Neural progenitor cell (in vitro differentiated cells): ENCODE measurements around the gene GFPT2. TPM values are rescaled to one million over a fixed set of nuclear protein-coding genes. Genes with fewer than 3 reads are reported as not detected.

Experiments
- DNase-seq: peaks from one replicate; pipeline ENCODE4 v3.0.0-alpha.2; 2016; ENCODE audit warnings: low spot score
- H2AFZ ChIP-seq: fragments of 200-600 bp; sonication (generic); replicated peaks from 2 replicates; pipeline ENCODE4 v1.6.1; 2016; ENCODE audit warnings: antibody characterized with exemption
- H3F3A ChIP-seq: fragments of 200-600 bp; sonication (generic); 2 replicates; pipeline ENCODE4 v1.6.1; 2016; ENCODE audit warnings: antibody characterized with exemption, low read depth
- H3K27ac ChIP-seq: fragments of 200-600 bp; sonication (generic); 2 replicates; pipeline ENCODE4 v1.5.1; 2016; ENCODE audit warnings: mild to moderate bottlenecking
- H3K27me3 ChIP-seq: fragments of 200-600 bp; sonication (generic); 2 replicates; pipeline ENCODE4 v1.6.1; 2016; ENCODE audit warnings: mild to moderate bottlenecking, moderate library complexity
- H3K36me3 ChIP-seq: fragments of 200-600 bp; sonication (generic); 2 replicates; pipeline ENCODE4 v1.5.1; 2016
- H3K4me1 ChIP-seq: fragments of 200-600 bp; sonication (generic); 2 replicates; pipeline ENCODE4 v1.6.1; 2016; ENCODE audit warnings: mixed run types
- H3K4me2 ChIP-seq: fragments of 200-600 bp; sonication (generic); 2 replicates; pipeline ENCODE4 v1.6.1; 2016
- H3K4me3 ChIP-seq: fragments of 200-600 bp; sonication (generic); 2 replicates; pipeline ENCODE4 v1.5.1; 2016
- H3K79me2 ChIP-seq: fragments of 200-600 bp; sonication (generic); 2 replicates; pipeline ENCODE4 v1.6.1; 2016; ENCODE audit warnings: low read depth
- H3K9ac ChIP-seq: fragments of 200-600 bp; sonication (generic); 2 replicates; pipeline ENCODE4 v1.6.1; 2016
- H3K9me3 ChIP-seq: fragments of 200-600 bp; sonication (generic); 2 replicates; pipeline ENCODE4 v1.5.1; 2016; ENCODE audit warnings: low read depth
- H4K20me1 ChIP-seq: fragments of 200-600 bp; sonication (generic); 2 replicates; pipeline ENCODE4 v1.6.1; 2016; ENCODE audit warnings: low read depth
- H3K27ac Mint-ChIP-seq: 3 replicates; pipeline ENCODE4 v1.8.0; 2021; ENCODE audit warnings: mixed read lengths
- H3K27me3 Mint-ChIP-seq: 2 replicates; pipeline ENCODE4 v1.8.0; 2022; ENCODE audit warnings: low read depth, mild to moderate bottlenecking, inconsistent platforms, moderate library complexity, mixed read lengths; ENCODE audit not compliant: insufficient read depth
- H3K36me3 Mint-ChIP-seq: 3 replicates; pipeline ENCODE4 v1.8.0; 2021; ENCODE audit warnings: mixed read lengths
- H3K4me1 Mint-ChIP-seq: 3 replicates; pipeline ENCODE4 v1.8.0; 2021; ENCODE audit warnings: mixed read lengths
- H3K4me3 Mint-ChIP-seq: 3 replicates; pipeline ENCODE4 v1.8.0; 2021; ENCODE audit warnings: mild to moderate bottlenecking, moderate library complexity, mixed read lengths
- H3K9me3 Mint-ChIP-seq: 3 replicates; pipeline ENCODE4 v1.8.0; 2020; ENCODE audit warnings: mixed read lengths
- CTCF ChIP-seq: fragments of 200-600 bp; sonication (generic); IDR thresholded peaks from 2 replicates; pipeline ENCODE4 v1.5.1; 2017; ENCODE audit warnings: antibody characterized with exemption, mild to moderate bottlenecking
- EZH2 ChIP-seq: fragments of 200-600 bp; sonication (generic); IDR thresholded peaks from 2 replicates; pipeline ENCODE4 v1.6.1; 2017; ENCODE audit warnings: antibody characterized with exemption, mild to moderate bottlenecking, moderate library complexity
- EZH2phosphoT487 ChIP-seq: fragments of 200-600 bp; sonication (generic); IDR thresholded peaks from 2 replicates; pipeline ENCODE4 v1.6.1; 2017; ENCODE audit warnings: antibody characterized with exemption
- total RNA-seq: library from RNA; depleted of rRNA; stranded (reverse); fragments of >200 nt; gene quantifications from 2 replicates; pipeline ENCODE4 v1.2.3, GENCODE V29; 2015; ENCODE audit warnings: low replicate concordance

GFPT2 gene
- total RNA-seq, 1 donor from 2014 or later: 18.9 TPM

- Histone ChIP-seq H3K36me3 (no peaks in the 10 kb centered on the region), H2AFZ (no peak overlapping the region), H4K20me1 (no peaks in the 10 kb centered on the region), H3K4me3 (no peak overlapping the region), H3F3A (no peaks in the 10 kb centered on the region), H3K9ac (no peak overlapping the region), H3K79me2 (no peaks in the 10 kb centered on the region), H3K4me1 (no peaks in the 10 kb centered on the region), H3K4me2 (no peak overlapping the region), H3K9me3 (no peaks in the 10 kb centered on the region), H3K27ac (no peak overlapping the region), H3K27me3 (no peaks in the 10 kb centered on the region)
- TF ChIP-seq EZH2: no peak
- TF ChIP-seq CTCF: no peak
- no peak for TF ChIP-seq EZH2phosphoT487
- Mint-ChIP-seq H3K4me3 (no peak overlapping the region), H3K36me3 (peaks cover 9% of the 10 kb centered on the region), H3K4me1 (no peaks in the 10 kb centered on the region), H3K27me3 (no peaks in the 10 kb centered on the region), H3K27ac (no peak overlapping the region), H3K9me3 (no peaks in the 10 kb centered on the region)
- DNase-seq: no peak
Measured at GRCh38 chr5:180303226-180304015, 49.7 kb downstream of the GFPT2 start.

- H4K20me1 ChIP-seq: no peaks in the 10 kb centered on the region
- no peaks in the 10 kb centered on the region for H3K4me1 Mint-ChIP-seq
- TF ChIP-seq CTCF: no peak
- no peak for TF ChIP-seq EZH2
- TF ChIP-seq EZH2phosphoT487: no peak
- H3K9me3 ChIP-seq: no peaks in the 10 kb centered on the region
- no peak overlapping the region for H3K27ac ChIP-seq
- H3K36me3 ChIP-seq: no peaks in the 10 kb centered on the region
- H3K9ac ChIP-seq: no peak overlapping the region
- no peaks in the 10 kb centered on the region for H3K27me3 ChIP-seq
- no peak overlapping the region for H3K27ac Mint-ChIP-seq
- H3K27me3 Mint-ChIP-seq: peaks cover 4% of the 10 kb centered on the region
- H3K79me2 ChIP-seq: no peaks in the 10 kb centered on the region
- H3F3A ChIP-seq: no peaks in the 10 kb centered on the region
- H3K4me1 ChIP-seq: no peaks in the 10 kb centered on the region
- H3K4me2 ChIP-seq: no peak overlapping the region
- H3K36me3 Mint-ChIP-seq: peaks cover 8% of the 10 kb centered on the region
- no peak for DNase-seq
- no peak overlapping the region for H3K4me3 ChIP-seq
- no peak overlapping the region for H2AFZ ChIP-seq
- H3K9me3 Mint-ChIP-seq: peaks cover 3% of the 10 kb centered on the region
- no peak overlapping the region for H3K4me3 Mint-ChIP-seq
Measured at GRCh38 chr5:180302256-180302655, 50.9 kb downstream of the GFPT2 start.

- Histone ChIP-seq H3K79me2 (no peaks in the 10 kb centered on the region), H3K36me3 (no peaks in the 10 kb centered on the region), H3K27ac (no peak overlapping the region), H3K4me3 (no peak overlapping the region), H3K4me1 (no peaks in the 10 kb centered on the region), H2AFZ (no peak overlapping the region), H3K27me3 (no peaks in the 10 kb centered on the region), H3K9ac (no peak overlapping the region), H3F3A (no peaks in the 10 kb centered on the region), H3K4me2 (no peak overlapping the region), H3K9me3 (no peaks in the 10 kb centered on the region), H4K20me1 (no peaks in the 10 kb centered on the region)
- TF ChIP-seq CTCF (no peak), EZH2 (no peak), EZH2phosphoT487 (no peak)
- H3K36me3 Mint-ChIP-seq: peaks cover 9% of the 10 kb centered on the region
- peaks cover 4% of the 10 kb centered on the region for H3K27me3 Mint-ChIP-seq
- H3K4me1 Mint-ChIP-seq: no peaks in the 10 kb centered on the region
- H3K4me3 Mint-ChIP-seq: no peak overlapping the region
- no peak for DNase-seq
- no peak overlapping the region for H3K27ac Mint-ChIP-seq
- peaks cover 3% of the 10 kb centered on the region for H3K9me3 Mint-ChIP-seq
Measured at GRCh38 chr5:180301253-180301652, 51.9 kb downstream of the GFPT2 start.
